Vagina (tissue), 2 donors: Measurements from ENCODE around the gene ALKBH5. TPM values are rescaled to one million over a fixed set of nuclear protein-coding genes. Genes with fewer than 3 reads are reported as not detected.

ENCODE experiments used
- DNase-seq, 2 donors: peaks; one replicate each; pipeline ENCODE4 v3.0.0-alpha.2; 2017; ENCODE audit errors: extremely low spot score in 2 of 2
- H3K27ac ChIP-seq: fragments of 200-600 bp; sonication (generic); one replicate; pipeline ENCODE4 v1.5.1; 2019
- H3K27me3 ChIP-seq: fragments of 200-600 bp; sonication (generic); one replicate; pipeline ENCODE4 v1.5.1; 2019
- H3K36me3 ChIP-seq, 2 donors: fragments of 200-600 bp; sonication (generic); one replicate each; pipeline ENCODE4 v1.5.1; 2017 to 2019
- H3K4me1 ChIP-seq: fragments of 200-600 bp; sonication (generic); one replicate; pipeline ENCODE4 v1.5.1; 2019
- H3K4me3 ChIP-seq, 2 donors: fragments of 200-600 bp; sonication (generic); 1 replicate in 1 of 2; 2 replicates in 1 of 2; pipeline ENCODE4 v1.5.1; 2016 to 2019
- H3K9me3 ChIP-seq: fragments of 200-600 bp; sonication (generic); one replicate; pipeline ENCODE4 v1.5.1; 2019
- POLR2A ChIP-seq, 2 donors: fragments of 450-650 bp; IDR thresholded peaks; one replicate each; pipeline ENCODE4 v1.6.1; 2017; ENCODE audit warnings: antibody characterized with exemption in 2 of 2, mild to moderate bottlenecking in 2 of 2, moderate library complexity in 2 of 2
- POLR2AphosphoS5 ChIP-seq, 2 donors: sonication (generic); formaldehyde crosslinking; IDR thresholded peaks; one replicate each; pipeline ENCODE4 v1.9.0; 2017; ENCODE audit warnings: antibody characterized with exemption in 2 of 2, mild to moderate bottlenecking in 2 of 2, low read depth in 1 of 2; ENCODE audit not compliant: insufficient read depth in 1 of 2
- intact Hi-C: fragments of 100-400 bp; cut with DNase I; formaldehyde crosslinking; loops from one replicate; pipeline ENCODE4 v1.15.1; 2023
- total RNA-seq: library from RNA; depleted of rRNA; stranded (reverse); fragments of >200 nt; gene quantifications from one replicate; pipeline ENCODE4 v1.2.3, GENCODE V29; 2016
- TF ChIP-seq, protein P1 (sequence below), 3 experiments: fragments of 450-650 bp in 2 of 3; fragments of 200-600 bp in 1 of 3; sonication (generic) in 1 of 3; IDR thresholded peaks; one replicate each; pipeline ENCODE4 v1.5.1; 2017 to 2019; ENCODE audit warnings: antibody characterized with exemption in 3 of 3, mild to moderate bottlenecking in 2 of 3, moderate library complexity in 2 of 3

Gene ALKBH5
- total RNA-seq, 1 donor from 2014 or later, result 77.3 TPM

DNA sequence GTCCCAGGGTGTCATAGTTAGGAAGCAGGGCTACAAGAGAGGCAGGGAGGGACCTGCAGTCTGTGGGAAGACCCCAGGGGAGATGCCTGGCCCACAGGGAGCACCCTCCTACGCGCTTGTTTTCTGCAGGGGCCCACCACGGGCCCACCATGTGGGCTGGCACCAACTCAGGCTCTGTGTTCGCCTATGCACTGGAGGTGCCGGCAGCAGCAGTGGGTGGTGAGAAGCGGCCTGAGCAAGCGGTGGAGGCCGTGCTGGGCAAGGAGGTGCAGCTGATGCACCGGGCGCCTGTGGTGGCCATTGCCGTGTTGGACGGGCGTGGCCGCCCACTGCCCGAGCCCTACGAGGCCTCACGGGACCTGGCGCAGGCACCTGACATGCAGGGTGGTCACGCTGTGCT lies 56.8 kb downstream of the ALKBH5 start:
- H3K4me1 ChIP-seq, result peaks cover 1% of the 10 kb centered on the region
- TF ChIP-seq, protein P1, sequence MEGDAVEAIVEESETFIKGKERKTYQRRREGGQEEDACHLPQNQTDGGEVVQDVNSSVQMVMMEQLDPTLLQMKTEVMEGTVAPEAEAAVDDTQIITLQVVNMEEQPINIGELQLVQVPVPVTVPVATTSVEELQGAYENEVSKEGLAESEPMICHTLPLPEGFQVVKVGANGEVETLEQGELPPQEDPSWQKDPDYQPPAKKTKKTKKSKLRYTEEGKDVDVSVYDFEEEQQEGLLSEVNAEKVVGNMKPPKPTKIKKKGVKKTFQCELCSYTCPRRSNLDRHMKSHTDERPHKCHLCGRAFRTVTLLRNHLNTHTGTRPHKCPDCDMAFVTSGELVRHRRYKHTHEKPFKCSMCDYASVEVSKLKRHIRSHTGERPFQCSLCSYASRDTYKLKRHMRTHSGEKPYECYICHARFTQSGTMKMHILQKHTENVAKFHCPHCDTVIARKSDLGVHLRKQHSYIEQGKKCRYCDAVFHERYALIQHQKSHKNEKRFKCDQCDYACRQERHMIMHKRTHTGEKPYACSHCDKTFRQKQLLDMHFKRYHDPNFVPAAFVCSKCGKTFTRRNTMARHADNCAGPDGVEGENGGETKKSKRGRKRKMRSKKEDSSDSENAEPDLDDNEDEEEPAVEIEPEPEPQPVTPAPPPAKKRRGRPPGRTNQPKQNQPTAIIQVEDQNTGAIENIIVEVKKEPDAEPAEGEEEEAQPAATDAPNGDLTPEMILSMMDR (IDR thresholded peaks at IDR 0.05), result no peak
- no peak for TF ChIP-seq POLR2AphosphoS5 (IDR thresholded peaks at IDR 0.05; ENCODE audit: insufficient read depth in 1 of 2, low read depth in 1 of 2)
- no peak for TF ChIP-seq POLR2A (IDR thresholded peaks at IDR 0.05)
- DNase-seq, result no peak
- peaks cover 0 to 41% of the 10 kb centered on the region in 2 donors for H3K36me3 ChIP-seq
- no peak overlapping the region for H3K4me3 ChIP-seq
- no peak overlapping the region for H3K27ac ChIP-seq
- H3K9me3 ChIP-seq, result no peaks in the 10 kb centered on the region
- H3K27me3 ChIP-seq, result no peaks in the 10 kb centered on the region
- intact Hi-C loops, result no loop called here

DNA sequence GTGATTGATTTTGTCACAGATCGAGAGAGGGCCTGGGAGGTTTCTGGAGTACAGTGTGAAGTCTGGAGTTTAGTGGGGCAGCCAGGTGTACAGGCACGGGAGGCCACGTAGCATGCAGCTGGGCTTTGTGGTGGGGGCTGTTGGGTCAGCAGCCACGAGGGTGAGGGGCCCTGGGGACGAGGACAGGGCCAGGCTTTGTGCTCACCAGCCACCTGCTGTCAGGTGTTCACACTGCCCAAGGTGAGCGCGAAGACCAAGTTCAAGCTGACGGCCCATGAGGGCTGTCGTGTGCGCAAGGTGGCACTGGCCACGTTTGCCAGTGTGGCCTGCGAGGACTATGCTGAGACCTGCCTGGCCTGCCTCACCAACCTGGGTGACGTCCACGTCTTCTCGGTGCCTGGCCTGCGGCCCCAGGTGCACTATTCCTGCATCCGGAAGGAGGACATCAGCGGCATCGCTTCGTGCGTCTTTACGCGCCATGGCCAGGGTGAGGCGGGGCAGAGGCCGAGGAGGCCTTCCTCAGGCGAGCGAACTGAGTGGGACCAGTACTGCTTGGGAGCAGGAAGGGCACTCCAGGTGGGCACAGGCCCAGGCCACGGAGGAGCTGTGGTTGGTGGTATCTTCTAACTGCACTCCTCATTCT lies 57.7 kb downstream of the ALKBH5 start:
- H3K9me3 ChIP-seq, result no peaks in the 10 kb centered on the region
- intact Hi-C loops, result no loop called here
- no peak for DNase-seq
- H3K4me3 ChIP-seq, result no peak overlapping the region
- H3K4me1 ChIP-seq, result peaks cover 1% of the 10 kb centered on the region
- H3K27me3 ChIP-seq, result no peaks in the 10 kb centered on the region
- H3K27ac ChIP-seq, result no peak overlapping the region
- no peak for TF ChIP-seq POLR2AphosphoS5 (IDR thresholded peaks at IDR 0.05; ENCODE audit: insufficient read depth in 1 of 2, low read depth in 1 of 2)
- TF ChIP-seq POLR2A (IDR thresholded peaks at IDR 0.05), result no peak
- TF ChIP-seq, protein P1 (IDR thresholded peaks at IDR 0.05), result no peak
- H3K36me3 ChIP-seq, result peaks cover 0 to 47% of the 10 kb centered on the region in 2 donors

DNA sequence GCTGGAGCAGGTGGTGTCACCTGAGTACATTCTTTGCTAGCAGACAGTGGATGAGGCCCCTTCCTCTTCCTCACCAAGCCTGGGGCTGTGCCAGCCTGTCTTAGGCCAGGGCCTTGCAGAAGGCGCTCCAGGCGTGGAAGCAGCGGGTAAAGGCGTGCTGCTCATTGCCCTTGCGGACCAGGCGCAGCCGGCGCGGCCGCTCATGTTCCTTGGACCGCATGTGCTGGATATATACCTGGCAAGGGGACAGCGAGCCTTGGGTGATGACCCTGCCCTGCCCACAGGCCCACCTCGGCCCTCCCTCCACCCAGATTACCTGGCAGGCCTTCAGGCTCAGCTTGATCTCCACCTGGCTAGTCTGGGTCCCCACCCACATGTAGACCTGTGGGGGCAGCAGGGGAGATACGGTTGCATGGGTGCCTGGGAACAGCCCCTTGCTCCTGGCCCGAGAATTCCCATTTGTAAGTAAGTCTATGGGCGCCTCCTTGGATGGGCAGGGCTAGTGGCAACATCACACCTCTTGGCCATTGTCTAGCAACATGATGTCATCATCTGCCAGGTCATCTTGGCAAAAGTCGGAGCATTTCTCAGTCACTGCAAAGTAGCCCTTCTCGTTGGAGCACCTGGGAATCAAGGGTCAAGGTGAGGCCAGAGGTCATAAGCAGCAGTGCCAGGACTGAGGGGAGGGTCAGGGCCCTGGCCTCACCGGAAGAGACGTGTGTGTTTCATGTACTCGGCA lies 61.6 kb downstream of the ALKBH5 start:
- Histone ChIP-seq H3K36me3 (peaks cover 0 to 57% of the 10 kb centered on the region in 2 donors), H3K9me3 (no peaks in the 10 kb centered on the region), H3K4me3 (no peak overlapping the region), H3K4me1 (peaks cover 29% of the 10 kb centered on the region), H3K27me3 (no peaks in the 10 kb centered on the region), H3K27ac (no peak overlapping the region)
- intact Hi-C loops, result no loop called here
- TF ChIP-seq, protein P1 (IDR thresholded peaks at IDR 0.05), result no peak
- TF ChIP-seq POLR2A (IDR thresholded peaks at IDR 0.05), result no peak
- TF ChIP-seq POLR2AphosphoS5 (IDR thresholded peaks at IDR 0.05; ENCODE audit: insufficient read depth in 1 of 2, low read depth in 1 of 2), result no peak
- no peak for DNase-seq

DNA sequence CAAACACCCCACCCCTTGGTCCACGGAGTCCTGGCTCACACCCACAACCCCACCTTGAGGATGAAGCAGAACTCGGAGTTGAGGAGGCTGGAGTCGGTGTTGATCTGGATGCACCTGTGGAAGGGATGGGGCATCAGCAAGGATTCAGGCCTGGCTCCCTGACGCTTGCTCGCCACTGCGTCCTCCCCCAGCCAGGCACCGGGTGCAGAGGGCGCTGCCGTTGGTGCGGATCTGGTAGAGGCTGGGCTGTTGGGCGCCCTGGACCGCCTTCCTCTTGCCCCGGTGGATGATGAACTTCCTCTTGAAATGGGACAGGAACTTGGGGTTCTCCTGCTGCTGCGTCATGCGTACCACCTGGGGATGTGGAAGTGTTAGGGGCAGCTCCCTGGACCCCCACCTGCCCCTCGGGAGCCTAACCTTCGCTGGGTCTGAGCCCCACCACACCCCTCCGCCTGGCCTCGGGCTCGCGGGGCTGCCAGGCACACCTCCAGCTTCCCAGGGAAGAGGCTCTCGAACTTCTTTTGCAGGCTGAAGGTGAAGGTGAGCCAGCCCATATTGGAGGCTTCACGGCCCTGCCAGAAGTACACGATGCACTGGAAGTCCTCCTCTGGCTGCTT lies 62.6 kb downstream of the ALKBH5 start:
- DNase-seq, result no peak
- H3K36me3 ChIP-seq, result peaks cover 0 to 63% of the 10 kb centered on the region in 2 donors
- no peaks in the 10 kb centered on the region for H3K9me3 ChIP-seq
- H3K4me3 ChIP-seq, result no peak overlapping the region
- peaks cover 29% of the 10 kb centered on the region for H3K4me1 ChIP-seq
- H3K27ac ChIP-seq, result no peak overlapping the region
- intact Hi-C loops, result no loop called here
- TF ChIP-seq POLR2A (IDR thresholded peaks at IDR 0.05), result no peak
- no peak for TF ChIP-seq POLR2AphosphoS5 (IDR thresholded peaks at IDR 0.05; ENCODE audit: insufficient read depth in 1 of 2, low read depth in 1 of 2)
- H3K27me3 ChIP-seq, result no peaks in the 10 kb centered on the region

DNA sequence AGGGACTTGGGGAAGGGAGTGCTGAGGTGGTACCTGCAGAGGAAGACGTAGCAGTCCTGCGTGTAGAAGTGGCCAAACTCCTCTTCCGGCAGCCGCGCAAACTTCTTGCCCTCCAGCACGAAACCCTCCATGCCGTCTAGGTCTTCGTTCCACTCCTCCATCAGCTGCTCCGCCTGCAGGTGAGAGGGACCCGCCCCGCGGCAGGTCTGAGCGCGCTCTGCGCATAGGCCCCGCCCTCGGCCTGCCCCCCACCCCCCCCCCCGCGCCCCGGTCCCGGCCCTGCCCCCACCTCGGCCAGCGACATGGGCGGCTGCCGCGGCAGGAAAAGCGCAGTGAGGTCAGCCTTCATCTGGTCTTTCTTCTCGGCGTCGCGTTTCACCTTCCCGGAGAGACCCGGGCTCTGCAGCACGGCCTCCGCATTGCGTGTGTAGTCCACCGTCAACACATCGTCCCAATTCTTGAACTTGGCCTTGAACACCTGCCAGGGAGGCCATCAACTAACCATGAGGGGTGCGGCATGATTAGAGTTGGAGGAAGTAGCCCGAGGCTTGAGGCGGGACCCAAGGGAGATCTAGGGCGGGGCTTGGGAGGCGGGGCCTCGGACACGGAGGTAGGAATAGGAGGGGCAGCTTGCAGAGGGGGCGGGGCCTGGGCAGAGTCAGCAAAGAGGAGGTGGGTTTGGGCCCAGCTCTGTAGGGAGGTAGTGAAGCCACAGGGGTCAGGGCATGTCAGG lies 63.4 kb downstream of the ALKBH5 start:
- Histone ChIP-seq H3K27me3 (no peaks in the 10 kb centered on the region), H3K27ac (no peak overlapping the region), H3K36me3 (peaks cover 0 to 65% of the 10 kb centered on the region in 2 donors), H3K4me1 (peaks cover 29% of the 10 kb centered on the region), H3K9me3 (no peaks in the 10 kb centered on the region), H3K4me3 (no peak overlapping the region)
- intact Hi-C loops, result no loop called here
- TF ChIP-seq POLR2A (IDR thresholded peaks at IDR 0.05) (no peak), POLR2AphosphoS5 (IDR thresholded peaks at IDR 0.05; ENCODE audit: insufficient read depth in 1 of 2, low read depth in 1 of 2) (peak in 1 of 2 donors; percentile 24)
- no peak for DNase-seq
